ENCODE data around the gene RUNX2. TPM values are rescaled to one million over a fixed set of nuclear protein-coding genes. Genes with fewer than 3 reads are reported as not detected.
A peak's percentile ranks its signal among the peaks of the same experiment; 100 is the strongest.

The RUNX2 gene
- total RNA-seq, 4 donors from 2014 or later: 1.00 to 8.1 (median 3.6) TPM

- in situ Hi-C loops (cut with MboI; ENCODE audit: low pct_ligation_motif_present in 1 of 4, low pct_unique_long_range_greater_than_20kb in 1 of 4, low sequenced_read_pairs in 3 of 4): no loop called here
- Histone ChIP-seq H3K27me3 (no peaks in the 10 kb centered on the region), H3K4me1 (peaks cover 0 to 22% (median 7%) of the 10 kb centered on the region in 4 donors), H3K27ac (peak overlapping the region; percentile 15 to 36 (median 22)), H3K4me3 (no peak overlapping the region), H3K9me3 (no peaks in the 10 kb centered on the region), H3K36me3 (no peaks in the 10 kb centered on the region)
- WGBS, 2 donors (ENCODE audit: low coverage in 1 of 2): 74 to 83% methylated on average over 3 to 7 of the region's 7 CpGs
- no peak for DNase-seq
- intact Hi-C loops (cut with DNase I; ENCODE audit: low total_unique reads): no loop called here
- TF ChIP-seq EP300 (IDR thresholded peaks at IDR 0.05; ENCODE audit: low read depth): no peak
- no peak for TF ChIP-seq POLR2AphosphoS5 (IDR thresholded peaks at IDR 0.05)
- no peak for TF ChIP-seq POLR2A (IDR thresholded peaks at IDR 0.05)
- TF ChIP-seq CTCF (IDR thresholded peaks at IDR 0.05): no peak
Observed at GRCh38 chr6:45472382-45472781, 144.3 kb downstream of the RUNX2 start.

GRCh38 chr6:45473121-45473993 is 145.2 kb downstream of the RUNX2 start:
- DNase-seq: peak; percentile 35

GRCh38 chr6:45474376-45474775 is 146.2 kb downstream of the RUNX2 start:
- Histone ChIP-seq H3K27ac (no peak overlapping the region), H3K27me3 (no peaks in the 10 kb centered on the region), H3K4me1 (peaks cover 0 to 22% (median 7%) of the 10 kb centered on the region in 4 donors), H3K4me3 (no peak overlapping the region), H3K36me3 (no peaks in the 10 kb centered on the region), H3K9me3 (no peaks in the 10 kb centered on the region)
- TF ChIP-seq CTCF (IDR thresholded peaks at IDR 0.05) (no peak), POLR2A (IDR thresholded peaks at IDR 0.05) (no peak), EP300 (IDR thresholded peaks at IDR 0.05; ENCODE audit: low read depth) (no peak), POLR2AphosphoS5 (IDR thresholded peaks at IDR 0.05) (no peak)
- in situ Hi-C loops (cut with MboI; ENCODE audit: low pct_ligation_motif_present in 1 of 4, low pct_unique_long_range_greater_than_20kb in 1 of 4, low sequenced_read_pairs in 3 of 4) (no loop called here), intact Hi-C loops (cut with DNase I; ENCODE audit: low total_unique reads) (no loop called here)
- DNase-seq: no peak
- 67 to 69% methylated on average over 2 of the region's 2 CpGs for WGBS, 2 donors (ENCODE audit: low coverage in 1 of 2)

More at GRCh38 chr6:45473121-45473993, 145.2 kb downstream of the RUNX2 start:
- Histone ChIP-seq H3K4me3 (no peak overlapping the region), H3K27me3 (no peaks in the 10 kb centered on the region), H3K36me3 (no peaks in the 10 kb centered on the region), H3K4me1 (peaks cover 0 to 22% (median 7%) of the 10 kb centered on the region in 4 donors), H3K9me3 (no peaks in the 10 kb centered on the region), H3K27ac (peak overlapping the region in 3 of 4 donors; percentile 19 to 36 (median 26))
- TF ChIP-seq POLR2AphosphoS5 (IDR thresholded peaks at IDR 0.05) (no peak), CTCF (IDR thresholded peaks at IDR 0.05) (no peak), POLR2A (IDR thresholded peaks at IDR 0.05) (no peak), EP300 (IDR thresholded peaks at IDR 0.05; ENCODE audit: low read depth) (no peak)
- WGBS, 2 donors (ENCODE audit: low coverage in 1 of 2): 61 to 67% methylated on average over 6 to 13 of the region's 13 CpGs
- intact Hi-C loops (cut with DNase I; ENCODE audit: low total_unique reads): no loop called here
- in situ Hi-C loops (cut with MboI; ENCODE audit: low pct_ligation_motif_present in 1 of 4, low pct_unique_long_range_greater_than_20kb in 1 of 4, low sequenced_read_pairs in 3 of 4): no loop called here

GRCh38 chr6:45476341-45476740 is 148.2 kb downstream of the RUNX2 start:
- in situ Hi-C loops (cut with MboI; ENCODE audit: low pct_ligation_motif_present in 1 of 4, low pct_unique_long_range_greater_than_20kb in 1 of 4, low sequenced_read_pairs in 3 of 4) (no loop called here), intact Hi-C loops (cut with DNase I; ENCODE audit: low total_unique reads) (no loop called here)
- Histone ChIP-seq H3K9me3 (no peaks in the 10 kb centered on the region), H3K36me3 (no peaks in the 10 kb centered on the region), H3K27ac (no peak overlapping the region), H3K27me3 (no peaks in the 10 kb centered on the region), H3K4me1 (peaks cover 5 to 36% (median 20%) of the 10 kb centered on the region in 4 donors), H3K4me3 (no peak overlapping the region)
- no peak for TF ChIP-seq EP300 (IDR thresholded peaks at IDR 0.05; ENCODE audit: low read depth)
- TF ChIP-seq POLR2AphosphoS5 (IDR thresholded peaks at IDR 0.05): no peak
- no peak for TF ChIP-seq CTCF (IDR thresholded peaks at IDR 0.05)
- TF ChIP-seq POLR2A (IDR thresholded peaks at IDR 0.05): no peak
- no peak for DNase-seq
- 84 to 96% methylated on average over 2 of the region's 2 CpGs for WGBS, 2 donors (ENCODE audit: low coverage in 1 of 2)
